K562 (cell line): ENCODE data around the gene CYP4F11. TPM values are rescaled to one million over a fixed set of nuclear protein-coding genes. Genes with fewer than 3 reads are reported as not detected.

Experiments
- ATAC-seq: fragments of 200-7000 bp; cut with Tn5 transposase; 3 replicates; pipeline ENCODE4 v1.9.1; 2020; ENCODE audit warnings: moderate library complexity
- BruUV-seq: library from RNA; stranded (reverse); fragments of 400-500 nt; replicated peaks from 2 replicates; lab custom pipeline; 2021; lab: Mats Ljungman, UMichigan
- CTCF ChIA-PET: fragments of 300-600 bp; formaldehyde crosslinking; extraction: SDS; loops from one replicate; lab custom pipeline; 2021; ENCODE audit warnings: low intra/inter-chr PET ratio; lab: Yijun Ruan, JAX
- POLR2A ChIA-PET: fragments of 300-600, 350-650 bp; sonication (Branson Sonifier 250); formaldehyde crosslinking; extraction: SDS; loops from one replicate; lab custom pipeline; 2021; ENCODE audit warnings: antibody characterized with exemption, inconsistent platforms; lab: Yijun Ruan, JAX
- DNase-seq, 4 experiments: peaks; one replicate each; pipeline versions ENCODE4 v3.0.0 to v3.0.0-alpha.2; 2011 to 2018; ENCODE audit warnings: low spot score in 3 of 4, mixed read lengths in 3 of 4; ENCODE audit errors: extremely low read depth in 1 of 4
- FAIRE-seq: peaks from 2 replicates; lab custom pipeline; 2011; peaks lifted over from hg19 to GRCh38; lab: Jason Lieb, UNC
- H2AFZ ChIP-seq: 2 replicates; pipeline ENCODE4 v1.6.0; 2011; ENCODE audit warnings: low read depth, low read length, control low read depth, inconsistent platforms
- H3K27ac ChIP-seq: fragments of 200-600 bp; 3 replicates; pipeline ENCODE4 v1.8.0; 2011; ENCODE audit warnings: low read depth, mild to moderate bottlenecking, control low read depth, inconsistent platforms, low read length, moderate library complexity, mixed read lengths; ENCODE audit errors: extremely low read depth
- H3K27me3 ChIP-seq, 2 experiments: fragments of 300-600 bp in 1 of 2; 2 replicates in 1 of 2; 3 replicates in 1 of 2; pipeline versions ENCODE4 v1.6.0 to v1.8.0; 2011; ENCODE audit warnings: inconsistent platforms in 2 of 2, low read length in 2 of 2, mild to moderate bottlenecking in 1 of 2, mixed read lengths in 1 of 2, moderate library complexity in 1 of 2; ENCODE audit not compliant: control insufficient read depth in 2 of 2, insufficient read depth in 2 of 2
- H3K36me3 ChIP-seq: fragments of 300-600 bp; 3 replicates; pipeline ENCODE4 v1.8.0; 2011; ENCODE audit warnings: mild to moderate bottlenecking, low read length, inconsistent platforms; ENCODE audit not compliant: control insufficient read depth, insufficient read depth
- H3K4me1 ChIP-seq, 2 experiments: fragments of 200-600 bp in 1 of 2; replicated peaks in 1 of 2; 2 replicates in 1 of 2; 3 replicates in 1 of 2; pipeline versions ENCODE4 v1.5.1 to v1.8.0; 2011; ENCODE audit warnings: inconsistent platforms in 2 of 2, low read length in 2 of 2, mild to moderate bottlenecking in 1 of 2, mixed read lengths in 1 of 2, moderate library complexity in 1 of 2; ENCODE audit not compliant: control insufficient read depth in 2 of 2, insufficient read depth in 2 of 2
- H3K4me2 ChIP-seq: 2 replicates; pipeline ENCODE4 v1.6.1; 2011; ENCODE audit warnings: low read length, control low read depth, inconsistent platforms, mixed read lengths; ENCODE audit not compliant: insufficient read depth
- H3K4me3 ChIP-seq: fragments of 200-600 bp; sonication (generic), shearing (Covaris generic); 2 replicates; pipeline ENCODE4 v1.5.1; 2016; ENCODE audit warnings: control low read depth, inconsistent platforms
- H3K79me2 ChIP-seq: fragments of 200-600 bp; 3 replicates; pipeline ENCODE4 v1.8.0; 2011; ENCODE audit warnings: low read length, inconsistent platforms; ENCODE audit not compliant: control insufficient read depth, insufficient read depth
- H3K9ac ChIP-seq, 2 experiments: 2 replicates each; pipeline versions ENCODE4 v1.6.0 to v1.6.1; 2011; ENCODE audit warnings: low read depth in 2 of 2, low read length in 2 of 2, control low read depth in 1 of 2, inconsistent platforms in 1 of 2, mild to moderate bottlenecking in 1 of 2, mixed read lengths in 1 of 2; ENCODE audit not compliant: insufficient read depth in 1 of 2
- H3K9me1 ChIP-seq: one replicate; pipeline ENCODE4 v1.6.0; 2011; ENCODE audit warnings: inconsistent platforms, mild to moderate bottlenecking, low read length, moderate library complexity; ENCODE audit not compliant: control insufficient read depth, insufficient read depth
- H3K9me3 ChIP-seq: replicated peaks from 2 replicates; pipeline ENCODE4 v1.5.1; 2011; ENCODE audit warnings: low read depth, low read length, inconsistent platforms; ENCODE audit not compliant: control insufficient read depth, insufficient read depth
- H4K20me1 ChIP-seq: replicated peaks from 2 replicates; pipeline ENCODE4 v1.6.1; 2011; ENCODE audit warnings: low read length, inconsistent platforms, mixed read lengths; ENCODE audit not compliant: control insufficient read depth, insufficient read depth
- ELF1 ChIP-seq: fragments of 200-800 bp; sonication (Bioruptor generic); IDR thresholded peaks from 2 replicates; pipeline ENCODE4 v1.6.1; 2016; ENCODE audit warnings: missing genetic modification characterization, missing compliant biosample characterization
- FOS ChIP-seq: IDR thresholded peaks from 3 replicates; pipeline ENCODE4 v1.6.1; 2011; ENCODE audit not compliant: insufficient read length; ENCODE audit errors: extremely low read depth
- FOXK2 ChIP-seq, 2 experiments: fragments of 450-650 bp; IDR thresholded peaks in 1 of 2; conservative IDR thresholded peaks in 1 of 2; 2 replicates each; pipeline ENCODE4 v1.6.1; 2016; ENCODE audit warnings: low read depth in 2 of 2, mild to moderate bottlenecking in 1 of 2
- GTF2B ChIP-seq: IDR thresholded peaks from 2 replicates; pipeline ENCODE4 v1.6.1; 2011; ENCODE audit not compliant: insufficient read length; ENCODE audit errors: extremely low read depth
- HSF4 ChIP-seq: fragments of 250-450 bp; sonication (Bioruptor Pico); IDR thresholded peaks from 2 replicates; pipeline ENCODE4 v2.1.2; 2022; ENCODE audit warnings: mild to moderate bottlenecking, moderate library complexity, borderline replicate concordance
- KDM1A ChIP-seq, 2 experiments: fragments of 450-650 bp; IDR thresholded peaks; 2 replicates each; pipeline ENCODE4 v1.6.1; 2016; ENCODE audit warnings: mild to moderate bottlenecking in 2 of 2
- NFIC ChIP-seq: fragments of 450-650 bp; IDR thresholded peaks from 2 replicates; pipeline ENCODE4 v1.6.1; 2017; ENCODE audit warnings: mild to moderate bottlenecking, inconsistent platforms
- NFYB ChIP-seq: IDR thresholded peaks from 2 replicates; pipeline ENCODE4 v1.6.1; 2011; ENCODE audit warnings: mild to moderate bottlenecking, moderate library complexity; ENCODE audit not compliant: insufficient read length; ENCODE audit errors: extremely low read depth
- RBM25 ChIP-seq: fragments of 200-400 bp; formaldehyde crosslinking; IDR thresholded peaks from 2 replicates; pipeline ENCODE4 v1.6.1; 2018; ENCODE audit warnings: low read length, low read depth, moderate library complexity; ENCODE audit not compliant: severe bottlenecking
- SOX6 ChIP-seq: fragments of 450-650 bp; IDR thresholded peaks from 2 replicates; pipeline ENCODE4 v1.6.1; 2014; ENCODE audit warnings: mild to moderate bottlenecking
- SRSF3 ChIP-seq: fragments of 200-400 bp; formaldehyde crosslinking; IDR thresholded peaks from 2 replicates; pipeline ENCODE4 v1.6.1; 2016; ENCODE audit warnings: mild to moderate bottlenecking, low read length, moderate library complexity; ENCODE audit not compliant: insufficient read depth
- TFAP4 ChIP-seq: sonication (generic); formaldehyde crosslinking; IDR thresholded peaks from 2 replicates; pipeline ENCODE4 v1.8.0; 2022; ENCODE audit warnings: missing genetic modification reagents, mild to moderate bottlenecking, moderate library complexity, borderline replicate concordance
- ZNF143 ChIP-seq: sonication (generic); formaldehyde crosslinking; IDR thresholded peaks from 2 replicates; pipeline ENCODE4 v1.9.0; 2022; ENCODE audit warnings: mild to moderate bottlenecking, missing genetic modification reagents
- ZNF253 ChIP-seq: fragments of 250-450 bp; sonication (Bioruptor Pico); conservative IDR thresholded peaks from 2 replicates; pipeline ENCODE4 v1.6.1; 2021; ENCODE audit warnings: mild to moderate bottlenecking
- ZNF583 ChIP-seq: fragments of 250-450 bp; sonication (Bioruptor Pico); IDR thresholded peaks from 2 replicates; pipeline ENCODE4 v1.4.0; 2020
- WGBS: fragments of 100-300 bp; shearing (Covaris generic); methylation state at CpG from one replicate; pipeline ENCODE4 v1.1.6; 2016; ENCODE audit warnings: low coverage, mixed read lengths; ENCODE audit not compliant: insufficient coverage; ENCODE audit errors: missing lambda C conversion rate; 5-methylcytosine and 5-hydroxymethylcytosine counted together
- in situ Hi-C: fragments of 300-500 bp; cut with MboI; formaldehyde crosslinking; loops from 4 replicates; pipeline ENCODE4 v1.15.0; 2018; ENCODE audit warnings: inconsistent platforms, mixed read lengths
- intact Hi-C: fragments of 100-400 bp; cut with micrococcal nuclease; formaldehyde crosslinking; loops from 2 replicates; pipeline ENCODE4 v1.14.2; 2022
- polyA plus RNA-seq, 8 experiments: library from polyadenylated mRNA; depleted of rRNA in 4 of 8; stranded (reverse) in 5 of 8; unstranded in 3 of 8; fragments of >200 nt; fragmentation: Nextera tagmentation in 2 of 8; fragmentation: Illumina TruSeq in 1 of 8; extraction: Ambion mirVana in 2 of 8; extraction: Trizol in 1 of 8; gene quantifications; 2 replicates each; pipeline versions ENCODE4 v1.2.1 to v1.2.3, GENCODE V29; 2011 to 2014; ENCODE audit warnings: inconsistent platforms in 1 of 8, missing spikeins in 1 of 8
- total RNA-seq, 7 experiments: library from RNA; depleted of rRNA in 6 of 7; stranded (reverse); fragments of >200 nt in 6 of 7; fragmentation: Illumina TruSeq in 2 of 7; extraction: Trizol in 2 of 7; gene quantifications; 2 replicates each; pipeline versions ENCODE4 v1.2.1 to v1.2.3, GENCODE V29; 2011 to 2021; ENCODE audit warnings: low replicate concordance in 1 of 7
- TF ChIP-seq, protein P1 (sequence below), 2 experiments: fragments of 450-650 bp; conservative IDR thresholded peaks; 2 replicates each; pipeline ENCODE4 v1.6.1; 2017; ENCODE audit warnings: mild to moderate bottlenecking in 2 of 2, moderate library complexity in 2 of 2

CYP4F11 gene
- total and polyA plus RNA-seq, 9 of the 15 experiments (the other 6 are each of a cell fraction or from before 2014, with no cell fraction given): 0.03 TPM; not detected in 8

GRCh38 chr19:15897738-15898276 lies 36.5 kb downstream of the CYP4F11 start, which contains the start of gene CYP4F2:
TSS of gene CYP4F2 (minus strand) at chr19:15898074. CDS start at chr19:15897611, 463 bp downstream.
- Histone ChIP-seq H3K36me3 (no peaks in the 10 kb centered on the region), H3K9ac (peak within 1 kb of the TSS in 1 of 2 experiments; percentile 17; a peak in 1 of 4 replicates), H3K9me1 (no peaks in the 10 kb centered on the region), H3K4me1 (peaks cover 0 to 18% of the 10 kb centered on the region in 2 experiments; a peak in 2 of 5 replicates), H3K4me2 (no peak within 1 kb of the TSS), H3K79me2 (no peaks in the 10 kb centered on the region), H3K27ac (no peak within 1 kb of the TSS), H3K4me3 (no peak within 1 kb of the TSS), H4K20me1 (no peaks in the 10 kb centered on the region), H2AFZ (no peak within 1 kb of the TSS), H3K9me3 (no peaks in the 10 kb centered on the region; the same call in 1 of the 2 replicates), H3K27me3 (peaks cover 4 to 8% of the 10 kb centered on the region in 2 experiments; a peak in 3 of 5 replicates)
- ATAC-seq (peak; percentile 64), FAIRE-seq (no peak), DNase-seq (peak; percentile 23 to 36 (median 24))
- POLR2A ChIA-PET: interaction anchor here (1.1 kb wide), 1 partner anchor 61 kb away, joined by 3 read pairs; no protein-coding TSS in a partner anchor
- CTCF ChIA-PET: no interaction called here
- BruUV-seq: no TSS peak
- in situ Hi-C loops: no loop called here
- 25% methylated on average over 3 of the region's 3 CpGs for WGBS
- intact Hi-C loops: no loop called here
- TF ChIP-seq, protein P1, sequence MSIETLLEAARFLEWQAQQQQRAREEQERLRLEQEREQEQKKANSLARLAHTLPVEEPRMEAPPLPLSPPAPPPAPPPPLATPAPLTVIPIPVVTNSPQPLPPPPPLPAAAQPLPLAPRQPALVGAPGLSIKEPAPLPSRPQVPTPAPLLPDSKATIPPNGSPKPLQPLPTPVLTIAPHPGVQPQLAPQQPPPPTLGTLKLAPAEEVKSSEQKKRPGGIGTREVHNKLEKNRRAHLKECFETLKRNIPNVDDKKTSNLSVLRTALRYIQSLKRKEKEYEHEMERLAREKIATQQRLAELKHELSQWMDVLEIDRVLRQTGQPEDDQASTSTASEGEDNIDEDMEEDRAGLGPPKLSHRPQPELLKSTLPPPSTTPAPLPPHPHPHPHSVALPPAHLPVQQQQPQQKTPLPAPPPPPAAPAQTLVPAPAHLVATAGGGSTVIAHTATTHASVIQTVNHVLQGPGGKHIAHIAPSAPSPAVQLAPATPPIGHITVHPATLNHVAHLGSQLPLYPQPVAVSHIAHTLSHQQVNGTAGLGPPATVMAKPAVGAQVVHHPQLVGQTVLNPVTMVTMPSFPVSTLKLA (conservative IDR thresholded peaks at IDR 0.05): no peak
- TF ChIP-seq KDM1A (IDR thresholded peaks at IDR 0.05) (no peak), FOXK2 (conservative IDR thresholded peaks at IDR 0.05 in 1 of 2, IDR thresholded peaks at IDR 0.05 in 1 of 2; ENCODE audit: low read depth in 2 of 2) (no peak), HSF4 (CRISPR knock-in tag) (no peak), NFYB (peak; percentile 78), FOS (peak; percentile 27), SRSF3 (no peak), RBM25 (no peak), ZNF253 (CRISPR knock-in tag) (no peak), GTF2B (no peak), NFIC (peak; percentile 64), ZNF583 (no peak), ZNF143 (no peak), SOX6 (no peak), TFAP4 (CRISPR knock-in tag) (peak; percentile 45; the same call in 1 of the 2 replicates), ELF1 (tag) (no peak)
